H4 (cell line): ENCODE measurements around the gene LRRC43. TPM values are rescaled to one million over a fixed set of nuclear protein-coding genes. Genes with fewer than 3 reads are reported as not detected.

Experiments
- DNase-seq: peaks from one replicate; pipeline ENCODE4 v3.0.0-alpha.2; 2015; ENCODE audit warnings: low spot score
- total RNA-seq: library from RNA; depleted of rRNA; stranded (reverse); fragments of >200 nt; shearing (Covaris generic); gene quantifications from 2 replicates; pipeline ENCODE4 v1.2.3, GENCODE V29; 2014; rRNA removed

LRRC43 gene
- total RNA-seq, result not detected in 2 replicates

GRCh38 chr12:122182887-122183587, at the start of gene LRRC43:
TSS of gene LRRC43 (plus strand) at chr12:122183123. CDS start at chr12:122183145, 22 bp downstream.
- DNase-seq, result no peak

DNA sequence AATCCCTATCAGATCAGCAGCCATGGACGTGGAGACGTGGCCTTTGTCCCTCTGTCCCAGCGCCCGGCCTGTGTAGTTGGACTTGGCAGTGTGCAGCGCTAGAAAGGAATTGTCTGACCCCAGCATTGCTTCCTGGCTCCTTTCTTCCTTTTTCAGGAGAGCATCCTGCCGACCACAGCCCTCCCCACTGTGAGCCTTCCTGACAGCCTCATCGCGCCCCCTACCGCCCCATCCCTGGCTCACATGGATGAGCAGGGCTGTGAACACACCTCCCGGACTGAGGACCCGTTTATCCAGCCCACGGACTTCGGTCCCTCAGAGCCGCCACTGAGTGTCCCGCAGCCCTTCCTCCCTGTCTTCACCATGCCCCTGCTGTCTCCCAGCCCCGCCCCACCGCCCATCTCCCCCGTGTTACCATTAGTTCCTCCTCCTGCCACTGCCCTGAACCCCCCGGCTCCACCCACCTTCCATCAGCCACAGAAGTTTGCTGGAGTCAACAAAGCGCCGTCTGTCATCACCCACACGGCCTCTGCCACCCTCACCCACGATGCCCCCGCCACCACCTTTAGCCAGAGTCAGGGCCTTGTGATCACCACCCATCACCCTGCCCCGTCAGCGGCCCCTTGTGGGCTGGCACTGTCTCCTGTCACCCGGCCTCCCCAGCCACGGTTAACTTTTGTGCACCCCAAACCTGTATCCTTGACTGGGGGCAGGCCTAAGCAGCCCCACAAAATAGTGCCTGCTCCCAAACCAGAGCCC, 49.6 kb upstream of the LRRC43 start:
- no peak for DNase-seq

DNA sequence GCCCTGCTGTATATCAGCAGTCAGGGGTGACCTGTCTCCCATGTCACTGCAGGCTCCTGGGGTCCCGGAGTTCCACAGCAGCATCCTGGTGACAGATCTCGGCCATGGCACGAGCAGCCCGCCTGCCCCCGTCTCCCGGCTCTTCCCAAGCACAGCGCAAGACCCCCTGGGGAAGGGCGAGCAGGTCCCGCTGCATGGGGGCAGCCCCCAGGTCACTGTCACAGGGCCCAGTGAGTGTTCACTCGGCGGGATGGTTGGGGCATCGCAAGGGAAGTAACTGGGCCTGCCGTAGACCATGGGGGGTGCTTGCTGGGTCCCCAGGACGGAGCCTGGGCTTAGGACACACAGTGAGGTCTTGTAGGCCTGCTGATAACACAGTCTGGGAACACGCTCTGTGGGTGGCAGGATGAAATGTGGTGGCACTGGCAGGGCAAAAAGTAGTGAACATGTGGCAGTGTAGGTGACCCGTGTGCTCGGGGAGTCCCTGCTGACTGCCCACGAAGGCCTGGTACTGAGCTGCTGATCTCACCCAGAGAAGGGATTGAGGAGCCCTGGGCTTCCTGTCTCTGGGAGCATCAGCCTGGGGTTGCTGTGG, 47.4 kb upstream of the LRRC43 start:
- DNase-seq, result no peak

GRCh38 chr12:122137229-122137628, 45.7 kb upstream of the LRRC43 start:
- DNase-seq, result no peak

DNA sequence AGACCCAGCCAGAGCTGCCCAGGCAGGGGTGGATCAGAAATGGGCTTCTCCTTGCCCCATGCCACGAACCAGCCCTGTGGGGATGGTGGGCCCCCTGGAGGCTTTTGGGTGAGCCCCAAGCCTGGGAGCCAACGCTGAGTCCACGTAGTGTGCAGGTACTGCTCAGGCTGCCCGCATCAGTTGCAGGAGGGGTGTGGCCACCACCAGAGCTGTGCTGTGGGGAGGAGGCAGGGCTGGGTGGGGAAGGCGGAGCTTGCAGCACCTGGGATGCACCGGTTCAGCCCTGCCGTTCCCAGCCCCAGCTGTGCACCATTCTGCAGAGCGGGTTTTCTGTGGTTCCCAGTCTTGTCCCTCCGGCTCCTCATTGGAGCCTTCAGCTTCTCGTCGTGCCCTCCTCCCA, 45.2 kb upstream of the LRRC43 start:
- DNase-seq, result no peak

GRCh38 chr12:122138181-122138580, 44.7 kb upstream of the LRRC43 start:
- DNase-seq, result no peak

DNA sequence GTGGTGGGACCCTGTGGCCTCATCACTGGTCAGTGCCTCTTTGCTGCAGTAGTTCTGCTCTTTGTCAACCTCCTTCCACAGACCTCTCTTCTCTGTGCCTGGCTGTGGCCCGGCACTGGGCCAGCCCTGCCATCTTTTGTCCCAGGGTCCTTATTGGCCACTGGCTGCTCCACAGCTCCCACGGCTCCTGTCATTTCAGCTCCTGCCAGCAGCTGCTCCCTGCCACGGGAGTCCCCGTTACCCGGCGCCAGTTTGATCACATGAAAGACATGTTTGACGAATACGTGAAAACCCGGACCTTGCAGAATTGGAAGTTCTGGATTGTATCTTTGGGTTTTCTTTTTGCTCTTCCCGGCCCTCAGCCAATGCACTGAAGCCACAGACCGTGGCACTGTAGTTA, 44.3 kb upstream of the LRRC43 start:
- no peak for DNase-seq

GRCh38 chr12:122139266-122139665, 43.7 kb upstream of the LRRC43 start:
- DNase-seq, result no peak

GRCh38 chr12:122139941-122140340, 43.0 kb upstream of the LRRC43 start:
- DNase-seq, result no peak

DNA sequence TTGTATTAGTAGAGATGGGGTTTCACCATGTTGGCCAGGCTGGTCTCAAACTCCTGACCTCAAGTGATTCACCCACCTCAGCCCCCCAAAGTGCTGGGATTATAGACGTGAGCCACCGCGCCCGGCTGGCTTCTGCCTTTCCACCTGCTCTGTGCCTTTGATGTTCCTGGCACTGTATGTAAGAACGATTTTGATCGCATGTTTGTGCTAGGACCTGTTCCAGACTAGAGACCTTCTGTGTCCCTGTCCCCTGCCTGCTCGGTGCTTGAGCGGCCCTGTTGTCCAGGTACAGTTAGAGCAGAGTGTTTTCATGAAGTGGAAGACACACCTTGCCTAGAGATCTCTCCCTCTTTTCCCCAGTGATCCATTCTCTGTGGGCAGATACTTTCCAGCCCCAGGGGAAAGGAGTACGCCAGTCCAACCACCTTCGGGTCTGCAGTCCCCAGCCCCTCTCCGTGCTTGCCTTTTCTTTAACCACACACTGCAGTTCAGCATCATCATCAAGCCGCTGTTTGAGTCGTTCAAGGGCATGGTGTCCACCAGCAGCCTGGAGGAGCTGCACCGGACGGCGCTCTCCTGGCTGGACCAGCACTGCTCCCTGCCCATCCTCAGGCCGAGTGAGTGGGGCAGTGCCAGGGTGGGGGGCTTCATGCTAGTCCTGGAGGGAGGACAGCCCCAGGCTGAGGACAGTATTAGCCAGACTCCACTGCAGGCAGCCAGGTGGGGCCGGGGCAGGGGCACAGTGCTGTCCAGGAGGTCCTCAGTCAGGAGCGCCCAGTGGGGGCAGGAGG, 42.3 kb upstream of the LRRC43 start:
- no peak for DNase-seq

- DNase-seq, result no peak
Observed at GRCh38 chr12:122141911-122142725, 40.8 kb upstream of the LRRC43 start.

DNA sequence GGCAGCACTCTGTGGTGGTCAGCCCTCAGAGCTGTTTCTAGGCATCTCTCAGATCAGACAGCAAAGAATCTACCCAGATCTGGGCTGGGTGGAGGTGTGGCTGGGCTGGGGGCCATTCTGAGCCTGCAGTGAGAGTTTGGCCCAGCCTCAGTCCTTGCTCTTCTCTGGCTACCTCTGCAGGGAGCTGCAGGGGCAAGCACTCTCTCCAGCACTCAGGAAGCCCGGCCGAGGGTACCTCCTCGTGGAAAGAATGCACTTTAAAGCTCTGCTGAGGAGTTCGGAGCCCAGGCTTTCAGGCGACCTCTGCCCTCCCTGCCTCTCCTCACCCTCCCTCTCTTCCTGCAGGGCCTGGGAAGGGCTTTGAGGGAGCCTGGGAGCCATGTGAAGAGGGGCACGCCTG, 40.1 kb upstream of the LRRC43 start:
- DNase-seq, result no peak

GRCh38 chr12:122144885-122145284, 38.0 kb upstream of the LRRC43 start:
- no peak for DNase-seq

- no peak for DNase-seq
Observed at GRCh38 chr12:122145505-122146330, 37.2 kb upstream of the LRRC43 start.

- no peak for DNase-seq
Observed at GRCh38 chr12:122147514-122148290, 35.2 kb upstream of the LRRC43 start.

DNA sequence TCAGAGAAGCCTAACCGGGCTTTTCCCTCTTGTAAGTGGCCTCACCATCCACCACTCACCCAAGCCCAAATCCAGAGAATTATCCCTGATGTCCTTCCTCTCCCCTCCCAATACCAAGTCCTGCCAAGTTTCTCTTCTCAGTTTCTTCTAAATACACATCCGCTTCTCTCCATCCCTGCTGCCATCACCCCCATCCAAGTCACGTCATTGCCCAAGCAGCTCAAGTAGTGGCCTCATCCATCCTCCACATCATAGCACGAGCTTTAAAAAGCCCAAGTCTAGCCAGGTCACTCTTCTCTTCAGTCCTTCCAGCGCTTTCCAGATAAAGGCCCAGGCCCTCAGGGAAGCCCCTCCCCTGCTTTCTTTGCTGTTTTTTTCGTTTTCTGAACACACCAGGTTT, 34.3 kb upstream of the LRRC43 start:
- no peak for DNase-seq

DNA sequence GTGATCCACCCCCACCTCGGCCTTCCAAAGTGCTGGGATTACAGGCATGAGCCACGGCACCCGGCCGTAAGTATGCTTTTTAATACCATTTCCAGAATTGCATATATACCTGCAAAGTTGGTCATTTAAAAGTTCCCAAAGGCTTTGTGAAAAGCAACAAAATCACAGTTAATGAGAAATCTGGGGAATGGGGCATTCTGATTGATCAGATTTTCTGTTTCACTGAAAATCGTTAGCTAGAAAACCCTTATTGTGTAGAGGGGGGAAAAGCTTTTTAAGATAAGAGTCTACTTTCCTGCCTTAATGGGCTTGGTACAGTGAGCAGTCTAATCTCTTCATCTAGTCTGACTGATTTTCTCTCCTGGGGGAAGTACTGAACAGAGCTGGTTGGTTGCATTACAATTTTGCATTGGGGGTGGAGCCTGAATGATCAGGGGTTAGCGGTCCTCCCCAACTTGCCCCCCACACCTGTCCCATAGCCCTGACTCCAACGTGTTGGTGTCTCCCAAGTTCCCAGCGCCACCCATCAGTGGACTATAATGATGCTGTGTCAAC, 32.7 kb upstream of the LRRC43 start:
- no peak for DNase-seq

DNA sequence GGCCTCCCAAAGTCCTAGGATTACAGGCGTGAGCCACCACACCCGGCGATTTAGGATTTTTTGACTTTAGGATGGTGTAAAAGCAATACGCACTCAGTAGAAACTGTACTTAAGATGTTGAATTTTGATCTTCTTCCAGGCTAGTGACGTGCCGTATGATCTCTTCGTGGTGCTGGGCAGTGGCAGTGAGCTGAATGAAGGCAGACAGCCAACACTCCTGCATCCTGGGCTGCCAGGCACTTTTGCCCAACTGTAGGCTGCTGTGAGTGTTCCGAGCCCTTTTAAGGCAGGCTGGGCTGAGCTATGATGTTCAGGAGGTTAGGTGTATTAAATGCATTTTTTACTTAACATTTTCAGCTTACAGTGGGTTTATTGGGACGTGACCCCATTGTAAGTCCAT, 30.2 kb upstream of the LRRC43 start:
- DNase-seq, result no peak

- no peak for DNase-seq
Observed at GRCh38 chr12:122155705-122156104, 27.2 kb upstream of the LRRC43 start.
